Activated CD4-positive, alpha-beta T cell treated with anti-CD3 and anti-CD28 coated beads, Interleukin-10, Interleukin-2, amounts not matched to agents 100 ng/mL and 50 ng/mL, durations not matched to agents 16 hours and 8 hours (primary cell): ENCODE data around the gene TRPM3.

Experiments
- DNase-seq: peaks from one replicate; pipeline ENCODE4 v3.0.0-alpha.2; 2020

Gene TRPM3

DNA sequence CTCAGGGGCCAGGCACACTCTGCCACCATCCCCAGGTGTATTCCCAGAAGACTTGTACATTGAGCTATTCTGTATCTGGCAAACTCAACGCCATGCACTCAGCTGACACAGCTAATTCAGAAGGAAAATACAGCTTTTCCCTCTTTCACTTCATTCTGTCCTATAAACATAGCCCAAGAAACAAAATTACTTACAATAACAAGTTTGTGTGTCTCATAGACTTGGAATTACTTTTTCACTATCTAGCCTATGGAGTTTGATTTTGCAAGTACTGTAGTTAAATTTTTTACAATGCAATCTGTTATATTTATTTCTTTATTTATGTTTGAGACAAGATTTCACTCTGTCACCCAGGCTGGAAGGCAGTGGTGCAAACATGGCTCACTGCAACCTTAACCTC lies 581.9 kb downstream of the TRPM3 start:
- DNase-seq = no peak

DNA sequence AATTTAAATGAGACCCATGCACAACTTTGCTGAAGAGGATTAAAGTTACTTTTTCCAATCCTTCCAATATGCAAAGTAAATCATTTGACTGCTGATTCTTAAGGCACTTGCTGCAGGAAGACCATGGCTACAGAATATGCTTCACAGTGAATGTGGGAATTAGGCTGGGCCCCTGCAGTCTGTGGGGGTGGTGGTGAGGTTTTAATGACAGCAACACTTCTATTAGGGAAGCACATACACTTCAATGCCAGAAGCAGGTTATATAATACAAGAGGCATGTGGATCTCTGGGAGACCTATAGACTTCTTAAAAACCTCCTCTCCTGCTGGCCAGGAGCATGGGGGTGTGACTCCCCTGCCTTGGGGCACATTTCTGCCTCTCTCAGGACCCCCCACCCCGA lies 582.4 kb downstream of the TRPM3 start:
- no peak for DNase-seq

DNA sequence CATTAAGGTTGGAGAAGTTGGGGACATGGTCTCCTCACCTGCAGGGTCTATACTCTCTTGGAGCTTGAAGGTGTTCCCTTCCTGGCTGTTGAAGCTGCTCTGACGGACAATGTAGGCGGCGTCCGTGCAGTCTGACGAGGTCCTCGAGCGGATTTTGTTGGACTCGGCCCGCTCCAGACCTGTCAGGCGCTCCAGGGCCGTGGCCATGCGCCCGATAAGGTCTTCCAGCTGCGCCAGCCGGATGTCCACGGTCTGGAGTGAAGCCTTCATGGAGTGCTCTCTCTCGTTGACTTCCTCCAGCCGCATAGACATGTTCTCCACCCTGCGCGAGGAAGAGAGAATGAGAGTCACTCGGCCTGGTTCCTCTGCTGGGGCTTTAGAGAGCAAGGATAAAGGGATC lies 584.3 kb downstream of the TRPM3 start:
- no peak for DNase-seq

DNA sequence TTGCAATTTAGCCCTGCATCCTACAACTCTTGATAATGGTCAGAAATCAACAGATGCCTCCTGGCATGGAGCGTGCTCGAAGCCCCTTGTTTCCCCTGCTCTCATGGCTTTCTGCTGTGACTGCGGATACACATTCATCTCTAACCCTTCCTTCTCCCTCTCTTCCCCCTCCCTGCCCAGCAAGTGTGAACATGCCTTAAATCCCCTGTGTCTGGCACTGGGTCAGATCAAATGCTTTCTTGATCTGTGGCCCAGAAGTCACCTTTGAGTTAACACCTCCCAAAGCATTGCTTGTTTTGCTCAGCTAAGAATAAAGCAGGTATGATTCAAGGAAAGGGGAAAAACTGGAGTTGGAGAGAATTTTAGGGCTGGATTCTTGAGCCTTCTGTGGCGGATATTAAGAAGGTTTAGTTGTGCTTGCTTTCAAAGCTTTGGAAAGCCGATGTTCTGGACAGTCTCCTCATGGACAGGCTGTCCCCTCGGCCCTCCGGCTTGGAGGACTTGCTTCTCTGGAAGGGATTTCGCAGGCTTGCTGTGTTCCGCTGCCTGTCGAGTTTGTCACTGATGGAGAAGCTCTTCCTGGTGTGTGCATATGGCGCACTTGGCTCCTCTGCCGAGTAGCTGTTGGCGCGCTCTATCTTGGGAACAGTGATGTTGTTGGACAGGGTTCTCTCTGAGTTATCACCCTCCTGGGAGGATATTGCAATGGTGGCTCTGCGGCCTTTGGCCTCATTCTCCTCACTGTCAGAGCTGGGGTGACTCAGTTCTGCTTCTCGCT lies 585.7 kb downstream of the TRPM3 start:
- DNase-seq = no peak

DNA sequence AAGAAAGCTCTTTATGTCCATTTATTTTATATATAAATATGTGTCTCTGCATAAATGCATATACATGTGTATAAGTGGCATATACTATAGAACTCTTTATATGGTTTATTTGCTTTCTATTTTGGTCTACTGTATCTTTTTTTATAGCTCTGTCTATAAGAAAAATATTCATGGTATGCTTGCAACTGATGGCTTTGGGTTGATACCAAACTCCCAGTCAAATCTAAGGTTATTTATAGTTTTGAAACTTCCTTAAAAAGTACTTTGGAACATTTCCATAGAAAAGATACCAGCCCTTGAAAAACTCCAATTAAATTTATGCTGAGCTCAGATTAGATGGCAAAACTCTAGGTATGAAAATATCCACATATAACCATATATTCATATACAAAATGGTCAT lies 587.0 kb downstream of the TRPM3 start:
- no peak for DNase-seq

DNA sequence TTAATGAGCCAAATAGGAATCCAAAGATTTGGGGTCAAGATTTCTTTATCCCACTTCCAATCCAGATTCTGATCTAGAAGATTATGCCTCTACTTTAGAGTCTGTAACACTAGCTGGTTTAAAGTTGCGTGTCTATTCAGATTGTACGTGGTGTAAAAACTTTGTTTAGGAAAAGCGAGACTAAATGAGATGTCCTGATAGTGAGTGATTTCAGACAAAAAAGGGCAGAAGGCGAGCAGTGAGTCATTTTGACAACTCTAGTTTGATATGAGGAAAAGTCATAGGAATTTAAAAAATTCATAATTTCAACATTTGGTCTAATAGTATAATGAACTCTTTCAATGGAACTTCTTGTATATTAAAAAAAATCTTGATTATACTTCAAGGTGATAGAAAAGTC lies 587.4 kb downstream of the TRPM3 start:
- no peak for DNase-seq

DNA sequence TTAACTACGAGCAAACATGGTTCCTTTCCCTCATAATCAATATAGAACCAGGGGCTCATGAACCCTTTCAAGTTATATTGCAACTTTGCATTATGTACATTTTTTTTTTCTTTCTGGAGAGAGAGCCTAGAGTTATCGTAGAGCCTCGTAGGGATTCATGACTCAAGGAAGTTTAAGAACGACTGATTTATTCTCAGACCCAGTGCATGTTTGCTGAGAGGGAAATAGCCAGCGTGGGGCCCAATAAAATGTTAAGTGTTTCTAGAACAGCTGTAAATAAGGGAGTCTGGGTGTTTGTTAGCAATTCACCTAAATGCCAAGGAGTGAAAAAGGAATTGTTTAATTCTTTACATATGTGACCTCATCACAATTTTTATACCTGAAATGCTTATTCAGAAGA lies 587.9 kb downstream of the TRPM3 start:
- no peak for DNase-seq

DNA sequence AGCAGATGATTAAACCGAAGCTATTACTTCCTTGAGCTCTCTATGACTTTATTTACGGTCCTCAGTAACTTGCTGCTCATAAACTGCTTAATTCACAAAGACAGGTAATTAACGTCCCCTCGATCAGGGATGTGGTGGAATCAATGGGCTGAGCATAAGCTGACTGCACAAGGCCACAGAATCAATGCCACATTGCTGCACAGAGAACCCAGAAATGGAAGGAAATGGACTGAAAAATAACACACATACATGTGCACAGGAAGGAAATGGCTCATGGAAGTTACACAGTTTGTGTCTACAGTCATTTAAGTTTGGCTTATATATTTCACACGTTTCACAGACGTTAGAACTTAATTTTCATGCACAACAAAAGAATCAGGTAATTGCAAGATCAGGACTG lies 588.7 kb downstream of the TRPM3 start:
- no peak for DNase-seq

DNA sequence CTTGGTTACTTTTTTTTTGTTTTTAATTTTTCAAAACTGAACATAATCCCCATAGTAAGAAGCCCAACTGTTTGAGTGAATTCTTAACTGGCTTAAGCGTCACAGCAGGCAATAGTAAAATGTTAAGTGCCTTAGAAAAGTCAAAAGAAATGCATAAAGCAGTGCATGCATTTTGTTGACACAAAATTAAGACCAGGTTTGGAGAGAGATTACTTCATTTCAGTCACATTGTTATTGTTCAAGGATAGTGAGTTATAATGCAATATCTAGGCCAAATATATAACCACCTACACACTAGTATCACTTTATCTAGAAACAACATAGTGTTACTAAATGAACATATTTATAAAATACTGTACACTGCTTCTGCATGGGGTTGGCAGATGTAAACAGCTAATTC lies 590.1 kb downstream of the TRPM3 start:
- DNase-seq = no peak

DNA sequence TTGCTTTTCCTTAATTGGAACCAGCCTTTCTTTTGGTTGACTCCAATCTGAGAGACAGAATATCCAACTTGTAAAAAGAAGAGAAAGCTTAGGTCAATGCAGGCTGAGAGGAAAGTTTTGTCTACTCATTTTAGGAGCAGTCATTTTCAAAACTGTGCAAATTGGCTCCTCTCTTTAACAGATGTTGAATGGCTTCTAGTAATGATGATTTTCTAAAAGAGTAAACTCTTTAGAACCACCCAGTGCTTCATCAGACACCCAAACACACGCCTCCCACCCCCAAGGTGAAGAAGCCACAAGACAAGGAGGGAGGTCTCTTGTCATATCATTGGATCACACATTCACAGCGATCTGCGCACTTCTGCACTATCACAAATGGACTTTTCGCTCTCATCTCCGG lies 590.7 kb downstream of the TRPM3 start:
- DNase-seq = peak; percentile 4

DNA sequence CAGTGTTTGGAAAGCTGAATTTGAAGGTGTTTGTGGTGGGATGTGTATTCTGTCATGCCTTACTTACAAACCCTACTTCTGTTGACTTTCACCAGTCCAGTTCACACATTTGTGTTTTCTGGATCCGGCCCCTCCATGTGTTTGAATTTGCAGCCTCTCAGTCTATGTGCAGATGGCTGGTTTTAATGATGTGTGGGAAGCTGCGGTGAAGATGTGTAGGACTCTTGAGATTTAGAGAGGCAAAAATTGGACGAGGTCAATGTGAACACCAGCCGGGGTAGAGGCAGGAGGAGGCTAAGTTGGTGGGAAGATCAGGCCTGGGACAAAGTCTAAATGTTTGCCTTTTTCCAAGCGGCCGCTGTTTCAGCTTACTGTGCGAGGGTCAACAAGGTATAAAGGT lies 591.6 kb downstream of the TRPM3 start:
- no peak for DNase-seq

DNA sequence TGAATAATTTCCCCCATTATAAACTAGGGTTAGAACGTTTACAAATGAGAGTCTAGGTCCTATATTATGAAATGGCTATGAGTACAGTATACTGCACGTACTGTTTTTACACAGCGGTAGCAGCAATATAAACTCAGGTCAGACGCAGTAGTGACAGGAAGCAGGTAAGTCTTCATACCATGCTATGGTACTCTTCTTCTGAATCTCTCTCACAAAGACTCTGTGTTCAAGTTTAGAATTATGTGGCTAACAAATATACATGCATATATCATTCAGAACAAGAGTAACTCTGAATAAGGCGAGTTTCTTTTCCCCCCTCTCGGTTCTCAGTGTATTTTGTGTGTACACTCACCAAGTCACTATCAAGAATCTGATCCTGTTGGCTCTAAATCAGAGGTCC lies 592.0 kb downstream of the TRPM3 start:
- DNase-seq = peak; percentile 28

DNA sequence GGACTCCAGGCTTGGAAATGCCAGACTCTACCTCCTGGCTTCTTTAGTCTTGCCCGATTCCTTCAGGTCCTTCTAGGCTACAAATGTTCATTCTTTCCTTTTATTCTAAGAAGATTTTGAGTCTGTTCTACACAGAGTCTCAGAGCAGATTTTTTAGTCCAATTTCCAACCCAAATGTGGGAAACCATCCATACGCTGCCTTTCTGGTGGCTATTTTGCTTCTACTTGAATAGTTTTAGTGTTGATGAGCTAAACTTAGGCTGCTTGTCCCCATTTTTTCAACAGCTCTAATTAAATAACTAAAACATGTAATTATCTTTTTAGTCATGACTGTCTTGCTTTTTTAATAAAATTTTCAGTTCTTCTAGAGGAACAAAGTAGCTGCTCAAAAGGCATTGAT lies 594.5 kb downstream of the TRPM3 start:
- no peak for DNase-seq

DNA sequence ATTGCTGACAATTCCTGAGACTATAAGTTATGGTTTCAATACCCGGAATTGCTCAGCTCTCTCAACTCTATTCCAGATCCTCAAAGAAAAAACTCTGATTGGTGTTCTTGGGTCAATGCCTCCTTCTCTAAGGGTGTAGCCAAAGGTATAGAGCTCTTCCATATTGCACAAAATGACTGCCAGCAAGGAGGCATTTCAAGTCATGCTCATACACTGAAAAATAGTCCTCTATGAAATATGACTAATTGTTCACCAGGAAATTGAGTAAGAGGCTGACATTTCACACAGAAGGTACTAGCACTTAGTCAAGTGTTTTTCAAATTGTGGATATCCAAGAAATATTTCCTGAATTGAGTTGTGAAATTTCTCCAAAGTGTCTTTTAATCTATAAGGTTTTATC lies 595.9 kb downstream of the TRPM3 start:
- DNase-seq = peak; percentile 50

DNA sequence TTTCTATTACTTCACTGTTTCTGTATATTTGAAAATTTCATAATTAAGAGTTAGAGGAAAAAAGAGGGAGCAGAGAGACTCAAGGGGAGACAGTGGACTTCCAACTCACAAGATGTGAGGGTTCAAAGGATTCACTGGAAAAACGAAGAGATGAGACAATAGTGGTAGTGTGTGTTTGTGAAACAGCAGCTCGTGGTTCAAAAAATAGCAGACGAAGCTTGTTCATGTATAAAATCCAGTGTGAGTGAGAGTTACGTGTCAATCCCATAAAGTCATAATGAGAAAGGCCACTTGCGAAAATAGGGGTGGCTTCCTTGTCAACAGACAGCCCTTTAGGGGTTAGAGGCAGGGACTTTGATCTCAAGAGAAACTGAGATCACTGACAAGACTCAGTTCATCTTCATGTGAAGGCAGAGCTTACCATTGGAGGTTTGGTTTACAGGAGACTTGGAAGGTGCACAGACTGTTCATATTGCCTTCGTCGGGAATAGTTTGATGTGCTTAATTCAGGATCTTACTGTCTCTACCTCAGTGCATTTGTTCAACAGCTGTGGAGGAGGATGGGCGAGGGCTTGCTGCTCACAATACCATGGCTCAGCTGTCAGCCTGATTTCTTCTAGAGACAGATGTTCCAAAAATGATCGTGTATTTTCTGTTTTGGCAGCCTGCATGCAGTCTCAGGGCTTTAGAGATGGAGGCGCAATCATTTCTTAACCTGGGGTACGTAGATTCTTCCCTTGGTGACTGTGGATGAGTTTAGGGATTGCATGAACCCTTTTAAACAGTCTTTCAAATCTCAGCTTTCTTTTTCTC lies 601.3 kb downstream of the TRPM3 start:
- DNase-seq = peak; percentile 88

DNA sequence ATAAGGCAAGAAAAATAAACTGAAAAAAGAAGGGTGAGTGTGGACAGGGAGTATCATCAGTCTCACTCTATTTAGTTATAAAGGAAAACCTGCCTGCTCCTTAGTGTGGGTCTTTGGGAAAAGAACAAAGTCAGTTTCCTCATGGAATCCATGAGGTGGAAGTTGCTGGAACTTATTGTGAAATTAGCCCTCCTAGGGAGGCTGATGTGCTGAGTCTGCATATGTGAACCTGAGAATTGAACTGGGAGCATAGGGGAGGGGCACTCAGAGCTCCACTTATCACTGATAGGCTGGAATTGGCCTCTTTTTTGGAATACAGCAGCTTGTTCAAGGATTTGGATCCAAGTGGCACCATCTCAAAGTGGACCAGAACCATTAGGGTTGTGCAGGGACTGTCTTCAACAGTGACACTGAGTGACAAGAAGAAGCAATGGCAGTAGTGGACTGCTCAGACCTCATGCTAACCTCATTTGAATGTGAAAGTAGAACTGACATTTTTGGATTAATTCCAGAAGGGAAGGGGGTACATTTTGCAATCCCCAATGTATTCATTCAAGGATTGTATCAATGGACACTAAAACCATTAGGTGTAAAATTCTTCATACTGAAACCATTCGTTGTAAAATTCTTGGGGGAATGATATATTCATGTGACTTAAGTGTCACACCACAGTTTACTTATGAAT lies 603.4 kb downstream of the TRPM3 start:
- DNase-seq = no peak

DNA sequence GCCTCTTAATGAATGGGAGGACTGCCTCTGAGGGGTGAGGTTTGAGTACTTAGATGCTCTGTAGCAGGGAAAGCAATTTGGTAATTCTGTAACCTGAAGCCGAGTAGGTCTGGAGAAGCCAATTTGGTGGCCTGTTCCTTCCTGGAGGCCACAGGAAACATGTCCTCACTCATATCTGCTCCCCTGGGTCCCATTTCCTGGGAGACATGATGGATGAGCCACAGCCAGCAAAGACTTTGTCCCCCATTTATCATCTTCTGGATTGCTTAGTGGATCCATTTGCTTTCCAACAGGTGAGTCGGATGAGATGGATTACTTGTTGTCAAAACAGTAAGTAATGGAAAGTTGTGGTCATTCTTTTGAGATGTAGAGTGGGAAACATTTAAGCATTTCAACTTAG lies 607.1 kb downstream of the TRPM3 start:
- no peak for DNase-seq

DNA sequence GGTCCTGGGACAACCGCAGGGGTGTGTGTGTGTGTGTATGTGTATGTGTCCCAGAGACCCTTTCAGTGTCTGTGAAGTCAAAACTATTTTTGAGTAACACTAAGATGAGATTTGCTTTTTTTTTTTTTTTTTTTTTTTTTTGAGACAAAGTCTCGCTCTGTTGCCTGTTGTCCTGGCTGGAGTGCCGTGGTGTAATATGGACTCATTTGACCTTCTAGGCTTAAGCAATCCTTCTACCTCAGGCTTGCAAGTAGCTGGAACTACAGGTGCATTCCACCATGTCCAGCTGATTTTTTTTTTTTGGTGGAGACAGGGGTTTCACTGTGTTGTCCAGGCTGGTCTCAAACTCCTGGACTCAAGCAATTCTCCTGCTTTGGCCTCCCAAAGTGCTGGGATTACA lies 609.6 kb downstream of the TRPM3 start:
- DNase-seq = no peak

DNA sequence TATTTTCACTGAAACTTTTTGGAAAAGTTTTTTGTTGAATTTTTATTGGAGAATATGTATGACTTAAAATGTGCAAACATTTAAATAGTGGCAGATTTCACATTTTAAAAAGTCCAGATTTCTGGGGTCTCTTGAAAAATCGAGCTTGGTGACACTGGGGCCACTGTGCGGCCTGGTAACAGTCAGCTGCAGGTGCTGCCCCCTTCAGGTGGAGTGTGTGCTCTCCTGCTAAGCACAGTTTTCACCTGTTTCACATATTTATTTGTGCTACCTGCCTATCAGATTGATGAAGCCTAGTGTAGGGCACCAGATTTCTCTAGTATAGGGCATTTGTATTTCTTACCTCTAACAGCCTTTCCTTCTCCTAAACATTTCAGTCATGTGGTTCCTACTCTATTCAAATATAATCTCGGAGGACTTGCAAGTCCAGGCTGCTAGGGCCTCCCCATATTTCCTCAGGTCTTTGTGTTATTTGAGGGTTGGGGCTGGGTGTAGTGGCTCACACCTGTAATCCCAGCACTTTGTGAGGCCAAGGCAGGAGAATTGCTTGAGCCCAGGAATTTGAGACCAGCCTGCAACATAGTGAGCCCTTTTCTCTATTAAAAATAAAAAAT lies 611.2 kb downstream of the TRPM3 start:
- peak; percentile 39 for DNase-seq

DNA sequence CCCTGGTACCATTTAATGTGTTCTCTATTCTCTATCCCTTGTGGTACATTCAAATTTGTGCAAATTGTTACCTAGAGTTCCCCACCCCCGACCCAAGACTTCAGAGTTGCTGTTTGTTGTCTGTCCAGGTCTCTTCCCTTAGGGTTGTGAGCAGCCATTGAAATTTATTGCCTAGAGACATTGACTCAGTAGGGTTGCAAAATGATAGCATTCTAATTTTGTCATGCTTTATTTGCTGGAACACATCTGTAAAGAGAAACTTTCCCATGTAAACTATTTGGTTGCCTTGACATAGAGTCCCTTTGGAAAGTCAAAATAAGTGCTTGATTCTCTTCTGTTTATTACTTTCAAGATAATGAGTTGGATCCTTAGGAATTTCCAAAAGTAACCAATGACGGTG lies 615.3 kb downstream of the TRPM3 start:
- no peak for DNase-seq

DNA sequence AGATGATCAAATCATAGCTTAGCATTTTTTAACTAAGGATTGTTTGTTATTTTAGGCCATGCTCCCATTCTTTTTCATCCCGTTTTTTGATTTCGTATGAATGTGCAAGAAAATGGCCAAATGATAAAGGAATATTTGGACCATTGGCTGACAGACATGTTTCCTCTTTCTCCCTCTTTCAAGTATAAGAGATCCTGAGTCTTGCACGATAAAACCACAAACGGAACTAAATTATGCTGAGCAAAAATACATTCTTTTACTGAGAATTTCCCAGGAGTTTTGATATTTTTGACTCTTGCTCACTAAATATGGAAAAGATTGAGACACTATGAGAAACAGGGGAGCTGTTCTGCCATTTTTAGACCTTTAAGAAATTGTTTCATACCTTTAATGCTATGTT lies 616.6 kb downstream of the TRPM3 start:
- no peak for DNase-seq

DNA sequence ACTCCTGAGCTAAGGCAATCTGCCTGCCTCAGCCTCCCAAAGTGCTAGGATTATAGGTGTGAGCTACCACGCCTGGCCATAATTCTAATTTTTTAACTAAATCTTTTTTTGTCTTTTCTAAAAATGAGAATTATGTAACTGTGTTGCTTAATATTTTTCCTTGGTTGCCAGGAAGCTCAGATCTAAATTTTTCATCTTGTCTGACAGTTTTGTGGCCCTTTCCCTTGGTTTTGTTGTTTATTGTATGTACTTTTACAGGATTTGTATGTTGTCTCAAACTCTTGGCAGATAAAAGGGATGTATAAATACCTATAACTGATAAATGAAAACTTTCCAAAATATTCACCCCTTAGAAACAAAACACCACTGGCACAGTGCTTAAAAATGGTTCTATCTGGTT lies 618.7 kb downstream of the TRPM3 start:
- no peak for DNase-seq

DNA sequence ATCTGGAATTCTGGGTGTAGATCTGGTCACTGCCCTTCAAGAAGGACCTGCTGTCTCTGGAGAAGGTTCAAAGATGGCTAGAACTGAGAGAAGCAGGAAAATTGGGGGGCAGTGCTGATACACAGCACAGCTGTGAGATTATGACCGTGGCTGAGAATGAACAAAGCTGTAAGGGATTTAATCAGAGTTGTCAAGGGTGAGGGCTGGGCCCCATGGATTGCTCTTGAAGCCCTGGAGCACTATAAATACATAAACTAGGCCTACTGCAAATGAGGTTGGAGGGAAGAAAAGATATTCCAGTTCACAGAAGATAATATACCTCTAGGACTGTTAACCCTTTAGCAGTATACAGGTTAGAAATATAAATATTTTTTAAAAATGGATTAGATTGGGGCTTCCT lies 620.6 kb downstream of the TRPM3 start:
- no peak for DNase-seq

DNA sequence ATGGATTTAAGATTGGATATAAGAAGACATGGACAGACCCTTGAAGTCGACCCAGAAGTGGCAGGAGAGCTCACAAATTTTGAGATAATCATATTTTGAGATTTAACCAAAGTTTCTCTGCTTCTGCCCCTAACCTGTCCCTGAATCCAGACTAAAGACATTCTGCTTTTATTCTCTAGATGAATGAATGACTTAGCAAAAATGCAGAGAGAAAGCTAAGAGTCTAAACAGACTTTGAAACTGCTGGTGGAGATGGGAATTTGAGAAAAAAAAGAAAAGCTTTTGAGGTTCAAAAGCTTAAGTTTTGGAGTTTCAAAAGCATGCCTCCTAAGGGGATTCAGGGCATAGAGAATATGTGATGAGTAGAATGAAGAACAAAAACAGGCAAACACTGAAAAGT lies 621.8 kb downstream of the TRPM3 start:
- no peak for DNase-seq
